MCF 10A (cell line): ENCODE data around the gene NCAPD2. TPM values are rescaled to one million over a fixed set of nuclear protein-coding genes. Genes with fewer than 3 reads are reported as not detected.

Experiments used
- BruUV-seq: library from RNA; stranded (reverse); fragments of 400-500 nt; replicated peaks from 2 replicates; lab custom pipeline; 2021; lab: Mats Ljungman, UMichigan
- CTCF ChIA-PET: fragments of 300-600 bp; sonication (Branson Sonifier 250); formaldehyde crosslinking; extraction: SDS; loops from one replicate; lab custom pipeline; 2021; ENCODE audit warnings: antibody characterized with exemption, inconsistent platforms; lab: Yijun Ruan, JAX
- POLR2A ChIA-PET: fragments of 300-600, 350-650 bp; sonication (Branson Sonifier 250); formaldehyde crosslinking; extraction: SDS; loops from one replicate; lab custom pipeline; 2020; ENCODE audit warnings: antibody characterized with exemption, inconsistent platforms; lab: Yijun Ruan, JAX
- DNase-seq: peaks from one replicate; pipeline ENCODE4 v3.0.0-alpha.2; 2018; ENCODE audit not compliant: unreplicated experiment
- H3K27ac Mint-ChIP-seq: one replicate; pipeline ENCODE4 v1.8.0; 2022; ENCODE audit warnings: mild to moderate bottlenecking, low read depth, mixed read lengths; ENCODE audit not compliant: unreplicated experiment
- H3K27me3 Mint-ChIP-seq: one replicate; pipeline ENCODE4 v1.8.0; 2022; ENCODE audit warnings: mixed read lengths; ENCODE audit not compliant: insufficient read depth, unreplicated experiment
- H3K36me3 Mint-ChIP-seq: one replicate; pipeline ENCODE4 v1.8.0; 2022; ENCODE audit warnings: mild to moderate bottlenecking, moderate library complexity, mixed read lengths; ENCODE audit not compliant: insufficient read depth, unreplicated experiment
- H3K4me1 Mint-ChIP-seq: one replicate; pipeline ENCODE4 v1.8.0; 2022; ENCODE audit warnings: mixed read lengths; ENCODE audit not compliant: insufficient read depth, unreplicated experiment
- H3K4me3 Mint-ChIP-seq: one replicate; pipeline ENCODE4 v1.8.0; 2022; ENCODE audit warnings: mild to moderate bottlenecking, moderate library complexity, mixed read lengths; ENCODE audit not compliant: unreplicated experiment
- H3K9me3 Mint-ChIP-seq: one replicate; pipeline ENCODE4 v1.8.0; 2022; ENCODE audit warnings: mixed read lengths; ENCODE audit not compliant: unreplicated experiment
- intact Hi-C: fragments of 100-400 bp; cut with micrococcal nuclease; formaldehyde crosslinking; loops from 2 replicates; pipeline ENCODE4 v1.14.1; 2022
- total RNA-seq: library from RNA; stranded (reverse); gene quantifications from 2 replicates; pipeline ENCODE4 v1.2.3, GENCODE V29; 2022
- TF ChIP-seq, protein P1 (sequence below): fragments of 200-600 bp; IDR thresholded peaks from one replicate; pipeline ENCODE4 v1.8.0; 2022; ENCODE audit warnings: antibody characterized with exemption, mild to moderate bottlenecking; ENCODE audit not compliant: unreplicated experiment

NCAPD2 gene
- total RNA-seq, 1 experiment from 2014 or later, result 52.0 TPM

DNA sequence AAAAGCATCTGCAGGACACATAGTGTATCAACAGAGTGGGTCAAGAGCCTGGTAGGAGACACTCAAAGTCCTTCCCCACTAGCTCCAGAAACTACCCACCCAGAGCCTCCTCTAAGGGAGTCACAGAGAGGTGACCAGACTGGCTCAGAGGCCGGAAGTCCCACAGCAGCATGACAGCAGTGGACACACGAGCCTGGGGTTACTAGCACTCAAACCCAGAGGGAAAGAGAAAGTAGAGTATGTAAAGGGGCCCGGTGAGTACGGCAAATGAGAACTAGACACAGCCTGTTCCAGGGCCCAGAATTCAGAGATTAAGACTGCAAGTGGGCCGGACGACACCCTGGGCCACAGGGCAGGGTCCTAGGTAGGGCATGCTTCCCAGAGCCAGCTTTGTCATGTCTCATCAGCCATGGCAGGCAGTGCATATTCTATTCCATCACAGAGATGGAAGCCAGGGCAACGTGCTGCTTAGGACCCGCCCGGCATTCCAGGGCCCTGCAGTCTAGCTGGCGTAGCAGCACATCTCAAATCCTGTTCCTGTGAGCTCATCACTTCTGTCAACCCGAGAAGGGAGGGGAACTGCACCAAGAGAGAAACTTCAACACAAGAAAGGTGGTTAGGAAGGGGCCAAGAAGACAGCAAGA lies 57.7 kb downstream of the NCAPD2 start:
- no peak for DNase-seq
- Mint-ChIP-seq H3K4me1 (peaks cover 45% of the 10 kb centered on the region), H3K4me3 (no peak overlapping the region), H3K27ac (peak overlapping the region; percentile 66), H3K27me3 (no peaks in the 10 kb centered on the region), H3K36me3 (peaks cover 18% of the 10 kb centered on the region), H3K9me3 (no peaks in the 10 kb centered on the region)
- TF ChIP-seq, protein P1, sequence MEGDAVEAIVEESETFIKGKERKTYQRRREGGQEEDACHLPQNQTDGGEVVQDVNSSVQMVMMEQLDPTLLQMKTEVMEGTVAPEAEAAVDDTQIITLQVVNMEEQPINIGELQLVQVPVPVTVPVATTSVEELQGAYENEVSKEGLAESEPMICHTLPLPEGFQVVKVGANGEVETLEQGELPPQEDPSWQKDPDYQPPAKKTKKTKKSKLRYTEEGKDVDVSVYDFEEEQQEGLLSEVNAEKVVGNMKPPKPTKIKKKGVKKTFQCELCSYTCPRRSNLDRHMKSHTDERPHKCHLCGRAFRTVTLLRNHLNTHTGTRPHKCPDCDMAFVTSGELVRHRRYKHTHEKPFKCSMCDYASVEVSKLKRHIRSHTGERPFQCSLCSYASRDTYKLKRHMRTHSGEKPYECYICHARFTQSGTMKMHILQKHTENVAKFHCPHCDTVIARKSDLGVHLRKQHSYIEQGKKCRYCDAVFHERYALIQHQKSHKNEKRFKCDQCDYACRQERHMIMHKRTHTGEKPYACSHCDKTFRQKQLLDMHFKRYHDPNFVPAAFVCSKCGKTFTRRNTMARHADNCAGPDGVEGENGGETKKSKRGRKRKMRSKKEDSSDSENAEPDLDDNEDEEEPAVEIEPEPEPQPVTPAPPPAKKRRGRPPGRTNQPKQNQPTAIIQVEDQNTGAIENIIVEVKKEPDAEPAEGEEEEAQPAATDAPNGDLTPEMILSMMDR, result no peak
- intact Hi-C loops, result no loop called here
- ChIA-PET POLR2A (interaction anchor here (0.6 to 2.1 kb wide), 4 partner anchors 12 to 25 kb away, joined by 4 to 6 read pairs (median 6); partner anchors contain the start of gene GAPDH), CTCF (interaction anchor here (0.7 to 6.7 kb wide), 9 partner anchors 9 to 128 kb away, joined by 3 to 58 read pairs (median 4); partner anchors contain the start of gene GAPDH)
- BruUV-seq, result no TSS peak

DNA sequence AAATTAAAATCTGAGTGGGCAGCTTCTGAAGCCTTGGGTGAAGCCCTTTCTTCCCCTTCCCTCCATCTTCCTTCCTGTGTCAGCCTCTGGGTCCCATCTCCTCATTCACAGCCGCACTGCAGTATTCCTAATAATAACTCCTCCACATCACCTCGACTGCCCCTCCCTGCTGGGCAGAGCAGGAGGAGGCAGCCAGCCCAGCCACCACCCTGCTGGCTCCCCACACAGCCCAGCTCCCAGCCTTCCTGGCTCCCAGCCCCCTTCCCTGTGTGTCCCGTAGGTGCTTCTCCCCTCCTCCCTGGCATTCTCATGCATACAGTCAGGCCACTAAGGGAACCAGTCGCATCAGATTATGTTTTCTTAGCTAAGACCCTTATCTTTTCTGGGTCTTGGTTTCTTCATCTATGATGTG lies 58.2 kb downstream of the NCAPD2 start:
- Mint-ChIP-seq H3K4me3 (no peak overlapping the region), H3K27me3 (no peaks in the 10 kb centered on the region), H3K4me1 (peaks cover 42% of the 10 kb centered on the region), H3K36me3 (peaks cover 23% of the 10 kb centered on the region), H3K27ac (peak overlapping the region; percentile 66), H3K9me3 (no peaks in the 10 kb centered on the region)
- POLR2A ChIA-PET, result interaction anchor here (1.3 to 2.1 kb wide), 3 partner anchors 13 to 18 kb away, joined by 5 to 6 read pairs (median 6); partner anchors contain the start of gene GAPDH
- intact Hi-C loops, result no loop called here
- CTCF ChIA-PET, result interaction anchor here (0.5 to 6.7 kb wide), 8 partner anchors 11 to 153 kb away, joined by 3 to 58 read pairs (median 4); no protein-coding TSS in a partner anchor
- no TSS peak for BruUV-seq
- peak; percentile 20 for DNase-seq
- TF ChIP-seq, protein P1, result no peak

DNA sequence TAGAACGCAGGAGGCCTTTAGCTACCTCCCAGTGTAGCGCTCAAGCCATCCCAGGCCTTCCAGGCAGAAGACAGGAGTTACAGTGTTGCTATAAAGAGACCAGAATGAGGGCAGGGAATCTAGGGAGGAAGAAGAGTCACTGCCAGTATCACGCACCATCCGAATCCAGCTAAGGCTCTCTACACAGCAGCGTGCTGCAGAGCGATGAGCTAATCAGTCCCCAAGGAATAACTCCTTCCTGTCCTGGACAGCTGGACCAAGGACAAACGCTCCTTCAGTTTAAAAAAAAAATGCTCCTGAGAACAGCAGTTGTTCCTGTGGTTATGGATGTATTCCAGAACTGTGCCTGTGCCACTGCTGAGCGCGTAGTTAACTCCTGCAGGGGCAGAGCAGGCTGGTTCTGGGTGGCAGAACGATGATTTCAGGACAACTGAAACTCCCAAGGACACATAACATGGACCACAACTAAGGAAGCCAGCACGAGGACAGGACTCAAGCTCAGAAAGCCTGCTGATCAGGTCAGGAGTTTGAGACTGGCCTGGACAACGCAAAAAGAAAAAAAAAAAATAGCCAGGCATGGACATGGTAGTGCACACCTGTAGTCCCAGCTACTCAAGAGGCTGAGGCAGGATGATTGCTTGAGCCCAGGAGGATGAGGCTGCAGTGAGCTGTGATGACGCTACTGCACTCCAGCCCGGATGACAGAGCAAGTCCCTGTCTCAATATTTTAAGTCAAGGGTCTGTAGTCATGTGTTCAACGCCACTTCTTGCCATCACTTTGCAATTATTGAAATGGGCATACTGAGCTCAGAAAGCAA lies 59.4 kb downstream of the NCAPD2 start:
- intact Hi-C loops, result no loop called here
- Mint-ChIP-seq H3K27ac (no peak overlapping the region), H3K9me3 (no peaks in the 10 kb centered on the region), H3K36me3 (peaks cover 28% of the 10 kb centered on the region), H3K4me3 (no peak overlapping the region), H3K27me3 (no peaks in the 10 kb centered on the region), H3K4me1 (peaks cover 31% of the 10 kb centered on the region)
- TF ChIP-seq, protein P1, result no peak
- DNase-seq, result peak; percentile 76
- no TSS peak for BruUV-seq
- CTCF ChIA-PET, result interaction anchor here (0.6 to 6.7 kb wide), 8 partner anchors 10 to 556 kb away, joined by 3 to 58 read pairs (median 3); no protein-coding TSS in a partner anchor
- POLR2A ChIA-PET, result interaction anchor here (0.6 to 2.1 kb wide), 5 partner anchors 14 to 34 kb away, joined by 3 to 6 read pairs (median 5); partner anchors contain the start of gene GAPDH
